Right lobe of liver (tissue), 4 donors: ENCODE data around the gene DYSF.

Experiments
- CTCF ChIP-seq, 4 donors: fragments of 200-600 bp in 3 of 4; fragments of 450-650 bp in 1 of 4; IDR thresholded peaks; one replicate each; pipeline versions ENCODE4 v1.5.1 to v1.8.0; 2016 to 2022; ENCODE audit warnings: antibody characterized with exemption in 4 of 4, mild to moderate bottlenecking in 2 of 4
- POLR2A ChIP-seq: fragments of 450-650 bp; IDR thresholded peaks from one replicate; pipeline ENCODE4 v1.6.1; 2017; ENCODE audit warnings: antibody characterized with exemption, mild to moderate bottlenecking
- donor health status: DM: no; HTN: no; CAD: no.
- donor health status: DM: no; HTN: no; CAD: no.
- donor health status: DM: no; HTN: yes; CAD: no.

DNA sequence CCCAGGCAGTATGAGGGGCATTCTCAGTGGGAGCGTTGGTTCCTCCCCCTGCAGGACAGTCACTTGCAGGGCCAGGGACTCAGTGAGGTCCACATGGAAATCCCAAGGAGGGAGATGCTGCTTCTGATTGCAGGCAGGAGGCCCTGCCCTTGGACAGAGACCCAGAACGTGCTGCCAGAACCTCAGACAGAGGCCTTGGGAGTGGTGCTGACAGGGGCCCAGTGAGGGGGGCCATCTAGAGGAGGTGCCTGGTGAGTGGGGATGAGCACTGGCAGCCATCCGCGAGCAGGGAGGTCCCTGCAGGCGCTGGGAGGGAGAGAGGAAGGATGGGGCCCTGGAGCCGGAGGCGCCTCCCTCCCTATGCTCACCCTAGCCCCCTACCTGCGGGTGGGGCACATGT, 133.1 kb downstream of the DYSF start:
- TF ChIP-seq CTCF (IDR thresholded peaks at IDR 0.05) = no peak
- no peak for TF ChIP-seq POLR2A
